Mesothelial cell of epicardium (in vitro differentiated cells): ENCODE data around the gene APH1A. TPM values are rescaled to one million over a fixed set of nuclear protein-coding genes. Genes with fewer than 3 reads are reported as not detected.
"Not testable (repeated sequence)": the region's sequence is repeated elsewhere in the genome, so short reads cannot be mapped to it uniquely, and the experiment has no call there.

Source experiments
- DNase-seq, 2 experiments: peaks; one replicate each; pipeline ENCODE4 v3.0.0; 2021; ENCODE audit warnings: low spot score in 2 of 2; ENCODE audit not compliant: unreplicated experiment in 2 of 2
- H3K27ac Mint-ChIP-seq: 2 replicates; pipeline ENCODE4 v1.8.0; 2021; ENCODE audit warnings: mixed read lengths
- H3K27me3 Mint-ChIP-seq: 2 replicates; pipeline ENCODE4 v1.8.0; 2021; ENCODE audit warnings: low read depth, mixed read lengths
- H3K36me3 Mint-ChIP-seq: 2 replicates; pipeline ENCODE4 v1.8.0; 2021; ENCODE audit warnings: mixed read lengths
- H3K4me1 Mint-ChIP-seq: 2 replicates; pipeline ENCODE4 v1.8.0; 2021; ENCODE audit warnings: mixed read lengths
- H3K4me3 Mint-ChIP-seq: 2 replicates; pipeline ENCODE4 v1.8.0; 2021; ENCODE audit warnings: mild to moderate bottlenecking, moderate library complexity, mixed read lengths
- H3K9me3 Mint-ChIP-seq: 2 replicates; pipeline ENCODE4 v1.8.0; 2021; ENCODE audit warnings: mixed read lengths
- total RNA-seq: library from RNA; stranded (reverse); gene quantifications from 3 replicates; pipeline ENCODE4 v1.2.1, GENCODE V29; 2021
- TF ChIP-seq, protein P1 (sequence below): fragments of 200-600 bp; sonication (generic); IDR thresholded peaks from one replicate; pipeline ENCODE4 v1.5.0; 2021; ENCODE audit warnings: antibody characterized with exemption; ENCODE audit not compliant: unreplicated experiment

Gene APH1A
- total RNA-seq, 1 donor from 2014 or later = 138 TPM

GRCh38 chr1:150243003-150243402 lies 25.8 kb downstream of the APH1A start:
- H3K36me3 Mint-ChIP-seq = no peaks in the 10 kb centered on the region

DNA sequence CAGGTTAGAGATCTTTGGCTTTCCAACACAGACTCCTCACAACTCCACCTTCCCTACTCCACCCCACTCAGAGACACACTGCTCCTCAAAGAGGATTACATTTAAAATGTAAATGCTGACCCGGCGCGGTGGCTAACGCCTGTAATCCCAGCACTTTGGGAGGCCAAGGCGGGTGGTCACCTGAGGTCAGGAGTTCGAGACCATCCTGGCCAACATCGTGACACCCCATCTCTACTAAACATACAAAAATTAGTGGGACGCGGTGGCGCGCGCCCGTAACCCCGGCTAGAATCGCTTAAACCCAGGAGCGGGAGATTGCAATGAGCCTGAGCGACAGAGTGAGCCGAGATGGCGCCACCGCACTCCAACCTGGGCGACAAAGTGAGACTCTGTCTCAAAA lies 31.1 kb downstream of the APH1A start:
- no peaks in the 10 kb centered on the region for H3K27me3 Mint-ChIP-seq
- peaks cover 15% of the 10 kb centered on the region for H3K4me1 Mint-ChIP-seq
- no peak overlapping the region for H3K4me3 Mint-ChIP-seq
- no peaks in the 10 kb centered on the region for H3K36me3 Mint-ChIP-seq
- TF ChIP-seq, protein P1, sequence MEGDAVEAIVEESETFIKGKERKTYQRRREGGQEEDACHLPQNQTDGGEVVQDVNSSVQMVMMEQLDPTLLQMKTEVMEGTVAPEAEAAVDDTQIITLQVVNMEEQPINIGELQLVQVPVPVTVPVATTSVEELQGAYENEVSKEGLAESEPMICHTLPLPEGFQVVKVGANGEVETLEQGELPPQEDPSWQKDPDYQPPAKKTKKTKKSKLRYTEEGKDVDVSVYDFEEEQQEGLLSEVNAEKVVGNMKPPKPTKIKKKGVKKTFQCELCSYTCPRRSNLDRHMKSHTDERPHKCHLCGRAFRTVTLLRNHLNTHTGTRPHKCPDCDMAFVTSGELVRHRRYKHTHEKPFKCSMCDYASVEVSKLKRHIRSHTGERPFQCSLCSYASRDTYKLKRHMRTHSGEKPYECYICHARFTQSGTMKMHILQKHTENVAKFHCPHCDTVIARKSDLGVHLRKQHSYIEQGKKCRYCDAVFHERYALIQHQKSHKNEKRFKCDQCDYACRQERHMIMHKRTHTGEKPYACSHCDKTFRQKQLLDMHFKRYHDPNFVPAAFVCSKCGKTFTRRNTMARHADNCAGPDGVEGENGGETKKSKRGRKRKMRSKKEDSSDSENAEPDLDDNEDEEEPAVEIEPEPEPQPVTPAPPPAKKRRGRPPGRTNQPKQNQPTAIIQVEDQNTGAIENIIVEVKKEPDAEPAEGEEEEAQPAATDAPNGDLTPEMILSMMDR = no peak
- no peaks in the 10 kb centered on the region for H3K9me3 Mint-ChIP-seq
- peak in 1 of 2 experiments; percentile 20 for DNase-seq
- no peak overlapping the region for H3K27ac Mint-ChIP-seq

More at GRCh38 chr1:150243003-150243402, 25.8 kb downstream of the APH1A start:
- no peaks in the 10 kb centered on the region for H3K9me3 Mint-ChIP-seq
- H3K27me3 Mint-ChIP-seq = no peaks in the 10 kb centered on the region
- H3K4me3 Mint-ChIP-seq = no peak overlapping the region
- peak in 1 of 2 experiments; percentile 11 for DNase-seq
- no peaks in the 10 kb centered on the region for H3K4me1 Mint-ChIP-seq
- H3K27ac Mint-ChIP-seq = no peak overlapping the region
- TF ChIP-seq, protein P1 = no peak

- not testable (repeated sequence) for H3K36me3 Mint-ChIP-seq, H3K27me3 Mint-ChIP-seq, H3K27ac Mint-ChIP-seq, H3K4me3 Mint-ChIP-seq, H3K9me3 Mint-ChIP-seq
- peaks cover 15% of the 10 kb centered on the region for H3K4me1 Mint-ChIP-seq
- peak in 1 of 2 experiments; percentile 17 for DNase-seq
Measured at GRCh38 chr1:150237176-150237575, 31.6 kb downstream of the APH1A start.

GRCh38 chr1:150236614-150237100 lies 32.2 kb downstream of the APH1A start:
- no peaks in the 10 kb centered on the region for H3K36me3 Mint-ChIP-seq
- TF ChIP-seq, protein P1 = no peak
- no peak for DNase-seq
- peaks cover 15% of the 10 kb centered on the region for H3K4me1 Mint-ChIP-seq
- no peaks in the 10 kb centered on the region for H3K27me3 Mint-ChIP-seq
- H3K27ac Mint-ChIP-seq = no peak overlapping the region
- H3K4me3 Mint-ChIP-seq = no peak overlapping the region
- no peaks in the 10 kb centered on the region for H3K9me3 Mint-ChIP-seq

DNA sequence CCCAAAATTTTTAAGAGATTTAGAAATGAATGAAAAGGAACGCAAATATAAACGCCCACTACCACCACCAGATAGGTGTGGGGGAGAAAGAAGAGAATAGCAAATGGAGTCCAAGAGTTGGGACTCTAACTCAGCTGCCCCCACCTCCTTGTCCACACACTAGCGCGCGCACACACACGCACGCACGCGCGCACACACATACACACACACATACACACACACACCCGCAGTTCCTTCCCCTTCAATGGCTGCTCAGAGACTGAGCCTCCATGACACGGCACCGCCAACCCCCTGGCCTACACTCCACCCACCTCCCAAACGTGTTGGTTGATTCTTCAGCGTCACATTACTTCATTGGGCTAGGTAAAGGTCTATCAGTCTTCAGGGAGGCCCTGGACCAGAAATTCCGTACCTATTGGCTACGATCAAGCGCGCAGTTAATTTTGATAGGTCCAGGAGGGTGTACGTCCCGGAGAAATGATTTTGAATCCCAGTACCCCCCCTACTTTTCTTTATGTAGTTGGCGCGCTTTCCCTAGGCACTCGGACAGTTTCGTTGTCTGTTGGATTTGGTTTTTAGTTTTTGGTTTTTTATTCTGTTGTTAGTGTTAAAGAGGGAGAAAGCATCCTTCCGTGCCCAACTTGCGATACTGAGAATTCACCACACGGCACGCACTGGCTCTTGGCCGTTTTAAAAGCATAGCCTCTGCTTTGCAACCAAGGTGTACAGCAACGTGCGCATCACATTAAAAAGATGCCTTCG lies 32.8 kb downstream of the APH1A start, which contains the start of gene ANP32E:
Gene ANP32E, minus strand, starts transcription at position 261 of the 762 bp plus-strand sequence. CDS start 326 bp downstream, outside the sequence.
- TF ChIP-seq, protein P1 = no peak
- peak; percentile 76 to 89 for DNase-seq
- H3K27me3 Mint-ChIP-seq = no peaks in the 10 kb centered on the region
- no peak within 1 kb of the TSS for H3K4me3 Mint-ChIP-seq
- no peaks in the 10 kb centered on the region for H3K9me3 Mint-ChIP-seq
- H3K36me3 Mint-ChIP-seq = no peaks in the 10 kb centered on the region
- peaks cover 15% of the 10 kb centered on the region for H3K4me1 Mint-ChIP-seq
- H3K27ac Mint-ChIP-seq = peak within 1 kb of the TSS; percentile 98

- Mint-ChIP-seq H3K4me1 (peaks cover 15% of the 10 kb centered on the region), H3K27me3 (no peaks in the 10 kb centered on the region)
Measured at GRCh38 chr1:150235294-150235851, 33.4 kb downstream of the APH1A start.

More at GRCh38 chr1:150235294-150235851, 33.4 kb downstream of the APH1A start:
- Mint-ChIP-seq H3K4me3 (no peak overlapping the region), H3K27ac (no peak overlapping the region), H3K36me3 (no peaks in the 10 kb centered on the region), H3K9me3 (no peaks in the 10 kb centered on the region)
- TF ChIP-seq, protein P1 = no peak
- peak in 1 of 2 experiments; percentile 39 for DNase-seq
